ENCODE results near the gene MDK.
"Not testable (repeated sequence)": the region's sequence is repeated elsewhere in the genome, so short reads cannot be mapped to it uniquely, and the experiment has no call there.

MDK gene

GRCh38 chr11:46369458-46370152 is 11.9 kb upstream of the MDK start:
- peak; percentile 66 for DNase-seq

DNA sequence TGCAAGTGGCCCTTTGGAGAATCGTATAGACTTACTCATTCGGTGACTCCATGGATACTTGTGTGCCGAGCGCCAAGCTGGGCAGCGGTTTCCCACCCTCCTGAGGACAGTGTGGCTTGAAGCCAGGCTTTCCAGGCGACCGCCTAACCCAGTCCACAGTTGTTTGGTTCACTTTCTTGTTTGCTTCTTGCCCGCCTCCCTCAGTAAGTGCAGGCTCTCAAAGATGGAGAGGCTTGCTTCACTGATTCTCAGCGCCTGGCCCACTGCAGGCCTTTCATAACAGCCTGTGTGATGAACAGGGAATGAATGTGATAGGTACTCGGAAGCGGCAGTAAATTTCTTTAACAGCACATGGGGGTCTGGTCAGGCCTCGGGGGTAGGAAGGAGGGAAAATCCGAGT is 11.2 kb upstream of the MDK start:
- DNase-seq, result no peak

- DNase-seq, result not testable (repeated sequence)
Measured at GRCh38 chr11:46371262-46371661, 10.2 kb upstream of the MDK start.

DNA sequence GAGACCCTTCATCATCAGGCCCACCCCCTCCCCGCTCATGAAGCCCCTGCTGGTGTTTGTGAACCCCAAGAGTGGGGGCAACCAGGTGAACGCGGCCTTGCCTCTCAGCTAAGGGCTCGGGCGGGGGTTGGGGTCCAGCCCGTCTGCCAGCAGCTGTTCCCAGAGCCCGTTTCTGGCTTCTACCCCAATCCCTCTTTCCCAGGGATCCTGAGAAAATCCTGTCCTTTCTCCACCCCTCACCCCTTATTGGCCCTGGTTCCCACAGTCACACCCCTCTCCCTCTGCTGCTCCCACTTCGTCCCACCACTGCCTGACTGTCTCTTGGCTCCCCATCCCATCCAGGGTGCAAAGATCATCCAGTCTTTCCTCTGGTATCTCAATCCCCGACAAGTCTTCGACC is 9.4 kb upstream of the MDK start:
- no peak for DNase-seq

DNA sequence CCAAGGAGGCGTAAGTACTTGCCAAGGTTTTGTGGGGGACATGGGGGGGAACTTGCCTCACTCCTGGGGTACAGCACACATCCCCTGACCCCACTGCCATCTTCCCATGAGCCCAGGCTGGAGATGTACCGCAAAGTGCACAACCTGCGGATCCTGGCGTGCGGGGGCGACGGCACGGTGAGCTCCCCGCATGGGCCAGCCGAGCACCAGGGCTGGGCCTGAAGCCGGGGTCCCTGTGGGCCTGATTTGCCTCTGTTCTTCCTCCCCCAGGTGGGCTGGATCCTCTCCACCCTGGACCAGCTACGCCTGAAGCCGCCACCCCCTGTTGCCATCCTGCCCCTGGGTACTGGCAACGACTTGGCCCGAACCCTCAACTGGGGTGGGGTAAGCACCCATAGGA is 9.0 kb upstream of the MDK start:
- not testable (repeated sequence) for DNase-seq

GRCh38 chr11:46373787-46374740 is 7.4 kb upstream of the MDK start:
- DNase-seq, result no peak

DNA sequence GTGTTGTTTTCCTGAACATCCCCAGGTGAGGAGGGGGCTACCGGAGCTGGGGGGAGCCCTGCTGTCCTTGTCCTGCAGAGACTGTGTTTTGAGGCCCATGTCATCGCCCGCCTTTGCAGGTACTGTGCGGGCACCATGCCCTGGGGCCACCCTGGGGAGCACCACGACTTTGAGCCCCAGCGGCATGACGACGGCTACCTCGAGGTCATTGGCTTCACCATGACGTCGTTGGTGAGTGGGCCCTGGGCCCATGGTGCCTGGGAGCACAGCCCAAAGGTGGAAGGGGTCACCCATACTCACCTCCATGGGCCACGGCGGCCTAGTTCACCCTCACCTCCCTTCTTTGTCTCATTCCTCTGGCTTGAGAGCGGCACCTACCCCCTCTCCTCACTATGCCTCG is 6.7 kb upstream of the MDK start:
- no peak for DNase-seq

- no peak for DNase-seq
Measured at GRCh38 chr11:46375392-46376101, 5.9 kb upstream of the MDK start.

- DNase-seq, result no peak
Measured at GRCh38 chr11:46376258-46377050, 5.0 kb upstream of the MDK start.

- DNase-seq, result no peak
Measured at GRCh38 chr11:46377290-46377689, 4.2 kb upstream of the MDK start.

DNA sequence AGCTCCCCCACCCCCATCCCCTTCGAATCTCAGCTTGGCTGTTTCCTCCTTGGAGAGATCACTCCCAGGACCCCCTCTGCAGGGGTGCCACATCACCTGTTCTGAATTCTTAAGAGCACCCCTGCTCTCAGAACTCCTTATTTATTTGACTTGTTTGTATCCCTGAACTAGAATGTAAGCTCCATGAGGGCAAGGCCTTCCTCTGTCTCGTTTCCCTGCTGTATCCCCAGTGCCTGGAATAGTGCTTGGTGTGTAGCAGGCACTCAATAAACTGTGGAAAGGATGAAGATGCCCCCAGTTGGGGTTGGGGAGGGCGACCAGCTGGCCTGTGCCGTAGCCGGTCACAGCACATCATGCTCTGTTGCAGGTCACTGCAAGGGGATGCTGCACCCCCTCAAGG is 3.6 kb upstream of the MDK start:
- DNase-seq, result no peak

GRCh38 chr11:46378296-46378695 is 3.2 kb upstream of the MDK start:
- DNase-seq, result no peak

GRCh38 chr11:46378811-46379481 is 2.5 kb upstream of the MDK start:
- DNase-seq, result no peak

DNA sequence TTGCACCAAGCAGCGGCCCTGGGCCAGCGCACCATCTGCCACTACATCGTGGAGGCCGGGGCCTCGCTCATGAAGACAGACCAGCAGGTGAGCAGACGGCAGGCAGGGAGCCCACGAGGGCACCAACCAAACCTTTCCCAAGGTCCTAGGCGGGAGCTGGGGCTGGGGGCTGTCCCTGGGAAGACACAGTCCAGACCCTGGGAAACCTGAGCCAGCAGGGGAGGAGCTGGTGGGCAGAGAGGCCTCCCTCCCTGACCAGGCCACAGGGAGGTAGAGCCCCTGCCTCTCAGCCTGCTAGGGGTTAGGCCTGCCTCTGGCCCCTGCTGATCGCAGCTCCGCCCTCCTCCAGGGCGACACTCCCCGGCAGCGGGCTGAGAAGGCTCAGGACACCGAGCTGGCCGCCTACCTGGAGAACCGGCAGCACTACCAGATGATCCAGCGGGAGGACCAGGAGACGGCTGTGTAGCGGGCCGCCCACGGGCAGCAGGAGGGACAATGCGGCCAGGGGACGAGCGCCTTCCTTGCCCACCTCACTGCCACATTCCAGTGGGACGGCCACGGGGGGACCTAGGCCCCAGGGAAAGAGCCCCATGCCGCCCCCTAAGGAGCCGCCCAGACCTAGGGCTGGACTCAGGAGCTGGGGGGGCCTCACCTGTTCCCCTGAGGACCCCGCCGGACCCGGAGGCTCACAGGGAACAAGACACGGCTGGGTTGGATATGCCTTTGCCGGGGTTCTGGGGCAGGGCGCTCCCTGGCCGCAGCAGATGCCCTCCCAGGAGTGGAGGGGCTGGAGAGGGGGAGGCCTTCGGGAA is 1.8 kb upstream of the MDK start:
- DNase-seq, result not testable (repeated sequence)

DNA sequence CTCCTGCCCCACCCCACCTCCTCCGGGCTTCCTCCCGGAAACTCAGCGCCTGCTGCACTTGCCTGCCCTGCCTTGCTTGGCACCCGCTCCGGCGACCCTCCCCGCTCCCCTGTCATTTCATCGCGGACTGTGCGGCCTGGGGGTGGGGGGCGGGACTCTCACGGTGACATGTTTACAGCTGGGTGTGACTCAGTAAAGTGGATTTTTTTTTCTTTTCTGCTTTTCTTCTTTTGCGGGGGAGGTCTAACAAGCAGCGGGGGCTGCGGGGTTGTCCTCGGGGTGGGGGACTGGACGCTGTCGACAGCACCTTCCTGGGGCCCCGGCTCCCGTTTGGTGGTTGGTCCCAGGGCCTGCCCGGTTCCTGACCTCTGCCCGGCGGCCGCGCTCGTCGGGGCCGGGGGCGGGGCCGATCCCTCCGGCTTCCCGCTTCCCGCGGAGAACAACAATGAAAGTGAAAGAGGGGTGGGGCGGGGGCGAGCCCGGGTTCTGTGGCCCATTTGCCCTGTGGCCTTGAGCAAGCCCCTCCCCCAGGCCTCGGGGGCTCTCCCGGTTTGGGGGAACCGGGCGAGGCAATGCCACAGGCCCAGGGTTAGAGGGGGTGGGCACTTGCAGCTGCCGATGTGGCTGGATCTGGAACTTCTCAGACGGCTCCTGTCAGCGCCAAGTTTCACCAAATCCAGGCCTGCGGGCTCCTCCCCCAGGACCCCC is 975 bp upstream of the MDK start:
- DNase-seq, result no peak

DNA sequence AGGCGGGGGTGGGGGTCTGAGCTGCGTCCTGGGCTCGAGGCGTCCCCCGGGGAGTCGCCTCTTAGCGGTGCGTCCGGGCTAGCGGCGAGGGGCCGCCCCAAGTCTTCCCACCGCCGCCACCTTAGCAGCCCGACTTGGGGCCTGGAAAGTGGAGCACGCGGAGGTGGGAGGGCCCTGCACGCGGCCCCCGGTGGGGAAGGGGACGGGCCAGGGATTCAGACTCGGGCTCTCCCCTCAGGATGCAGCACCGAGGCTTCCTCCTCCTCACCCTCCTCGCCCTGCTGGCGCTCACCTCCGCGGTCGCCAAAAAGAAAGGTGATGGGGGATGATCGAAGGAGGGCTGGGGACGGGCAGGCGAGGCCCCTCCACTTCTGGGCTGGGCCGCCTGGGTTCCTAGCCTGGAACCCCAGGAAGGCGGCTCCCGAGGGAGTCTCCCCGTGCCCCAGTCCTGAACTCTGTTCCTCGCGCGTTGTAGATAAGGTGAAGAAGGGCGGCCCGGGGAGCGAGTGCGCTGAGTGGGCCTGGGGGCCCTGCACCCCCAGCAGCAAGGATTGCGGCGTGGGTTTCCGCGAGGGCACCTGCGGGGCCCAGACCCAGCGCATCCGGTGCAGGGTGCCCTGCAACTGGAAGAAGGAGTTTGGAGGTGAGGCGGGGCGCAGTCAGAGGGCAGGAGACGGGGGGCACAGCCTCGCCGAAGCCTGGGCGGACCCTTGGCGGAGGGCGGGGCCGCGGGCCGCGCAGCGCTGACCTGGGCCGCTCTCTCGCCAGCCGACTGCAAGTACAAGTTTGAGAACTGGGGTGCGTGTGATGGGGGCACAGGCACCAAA is 563 bp downstream of the MDK start:
- no peak for DNase-seq

GRCh38 chr11:46382646-46383403 is 1.4 kb downstream of the MDK start:
- DNase-seq, result peak; percentile 53

- no peak for DNase-seq
Measured at GRCh38 chr11:46383404-46383758, 1.9 kb downstream of the MDK start.
